B cell (primary cell): ENCODE measurements around the gene GAL. TPM values are rescaled to one million over a fixed set of nuclear protein-coding genes. Genes with fewer than 3 reads are reported as not detected.
A peak's percentile ranks its signal among the peaks of the same experiment; 100 is the strongest.

Experiments used
- ATAC-seq: fragments of 200-7000 bp; cut with Tn5 transposase; one replicate; pipeline ENCODE4 v1.10.0; 2021; ENCODE audit warnings: low read depth, mild to moderate bottlenecking, moderate number of reproducible peaks, moderate library complexity
- CTCF ChIA-PET: fragments of 350-600 bp; sonication (Branson Sonifier 250); formaldehyde crosslinking; loops from one replicate; lab custom pipeline; 2021; ENCODE audit warnings: antibody characterized with exemption, inconsistent platforms; lab: Charles Lee
- POLR2A ChIA-PET: fragments of 350-600 bp; sonication (Branson Sonifier 250); formaldehyde crosslinking; loops from one replicate; lab custom pipeline; 2021; ENCODE audit warnings: antibody characterized with exemption; lab: Charles Lee
- DNase-seq: peaks from one replicate; pipeline ENCODE4 v3.0.0; 2013
- H2AFZ ChIP-seq: 2 replicates; pipeline ENCODE4 v1.6.1; 2012; ENCODE audit warnings: mild to moderate bottlenecking, low read depth, low read length; ENCODE audit not compliant: insufficient read depth, poor library complexity, severe bottlenecking
- H3K27ac ChIP-seq, 2 donors: 1 replicate in 1 of 2; 2 replicates in 1 of 2; pipeline ENCODE4 v1.5.1; 2012 to 2013; ENCODE audit warnings: low read length in 2 of 2, mild to moderate bottlenecking in 2 of 2, moderate library complexity in 1 of 2
- H3K27me3 ChIP-seq, 4 experiments: fragments of 200-600 bp in 1 of 4; sonication (generic) in 1 of 4; replicated peaks in 1 of 4; 1 replicate in 2 of 4; 2 replicates in 2 of 4; pipeline versions ENCODE4 v1.6.1 to v1.7.0; 2013 to 2016; ENCODE audit warnings: low read length in 3 of 4, mild to moderate bottlenecking in 2 of 4, mixed read lengths in 1 of 4, moderate library complexity in 1 of 4; ENCODE audit not compliant: insufficient read depth in 4 of 4, control insufficient read depth in 3 of 4; ENCODE audit errors: control extremely low read depth in 1 of 4
- H3K36me3 ChIP-seq, 2 experiments: replicated peaks in 1 of 2; 1 replicate in 1 of 2; 2 replicates in 1 of 2; pipeline versions ENCODE4 v1.6.1 to v1.7.1; 2013; ENCODE audit warnings: low read length in 1 of 2; ENCODE audit not compliant: insufficient read depth in 2 of 2, control insufficient read depth in 1 of 2; ENCODE audit errors: control extremely low read depth in 1 of 2, extremely low read depth in 1 of 2
- H3K4me1 ChIP-seq, 2 donors: fragments of 200-600 bp in 1 of 2; sonication (generic) in 1 of 2; 1 replicate in 1 of 2; 2 replicates in 1 of 2; pipeline versions ENCODE4 v1.5.1 to v1.6.1; 2013 to 2017; ENCODE audit warnings: low read length in 2 of 2; ENCODE audit not compliant: control insufficient read depth in 2 of 2, insufficient read depth in 2 of 2
- H3K4me2 ChIP-seq: replicated peaks from 2 replicates; pipeline ENCODE3; 2012; ENCODE audit warnings: mild to moderate bottlenecking, low read depth, low read length; ENCODE audit not compliant: poor library complexity, severe bottlenecking
- H3K4me3 ChIP-seq, 5 experiments: fragments of 200-600 bp in 1 of 5; sonication (generic) in 1 of 5; 1 replicate in 3 of 5; 2 replicates in 2 of 5; pipeline versions ENCODE4 v1.5.1 to v1.7.0; 2011 to 2016; ENCODE audit warnings: low read length in 4 of 5, mild to moderate bottlenecking in 4 of 5, low read depth in 2 of 5, control low read depth in 1 of 5, moderate library complexity in 1 of 5; ENCODE audit not compliant: insufficient read depth in 1 of 5; ENCODE audit errors: control extremely low read depth in 1 of 5, extremely low read depth in 1 of 5
- H3K79me2 ChIP-seq: fragments of 200-600 bp; sonication (generic); one replicate; pipeline ENCODE4 v1.6.0; 2016; ENCODE audit warnings: low read length; ENCODE audit not compliant: control insufficient read depth, insufficient read depth
- H3K9ac ChIP-seq: fragments of 200-600 bp; sonication (generic); 2 replicates; pipeline ENCODE4 v1.6.1; 2017; ENCODE audit warnings: mild to moderate bottlenecking, low read length, moderate library complexity
- H3K9me3 ChIP-seq, 3 donors: one replicate each; pipeline versions ENCODE4 v1.6.1 to v1.7.1; 2013; ENCODE audit warnings: low read length in 2 of 3; ENCODE audit not compliant: control insufficient read depth in 2 of 3, insufficient read depth in 1 of 3; ENCODE audit errors: control extremely low read depth in 1 of 3
- H4K20me1 ChIP-seq: 2 replicates; pipeline ENCODE4 v1.6.0; 2012; ENCODE audit warnings: mild to moderate bottlenecking, low read length; ENCODE audit not compliant: insufficient read depth, control insufficient read depth, poor library complexity, severe bottlenecking
- H3K27ac Mint-ChIP-seq: one replicate; pipeline ENCODE4 v1.8.0; 2021; ENCODE audit warnings: mixed read lengths
- H3K27me3 Mint-ChIP-seq: one replicate; pipeline ENCODE4 v1.8.0; 2021; ENCODE audit warnings: mixed read lengths
- H3K4me1 Mint-ChIP-seq: one replicate; pipeline ENCODE4 v1.8.0; 2021; ENCODE audit warnings: mixed read lengths
- H3K4me3 Mint-ChIP-seq: one replicate; pipeline ENCODE4 v1.8.0; 2021; ENCODE audit warnings: mixed read lengths
- H3K9me3 Mint-ChIP-seq: one replicate; pipeline ENCODE4 v1.8.0; 2022; ENCODE audit warnings: mixed read lengths; ENCODE audit not compliant: insufficient read depth
- EZH2 ChIP-seq: IDR thresholded peaks from 2 replicates; pipeline ENCODE4 v1.6.1; 2012; ENCODE audit warnings: borderline replicate concordance, low read depth, mild to moderate bottlenecking, moderate library complexity, low read length; ENCODE audit not compliant: insufficient read depth, poor library complexity, severe bottlenecking
- WGBS: methylation state at CpG from one replicate; pipeline ENCODE4 v1.1.5; 2013; ENCODE audit warnings: missing lambda C conversion rate; ENCODE audit not compliant: insufficient coverage; 5-methylcytosine and 5-hydroxymethylcytosine counted together
- intact Hi-C: fragments of 100-400 bp; cut with micrococcal nuclease; formaldehyde crosslinking; loops from one replicate; pipeline ENCODE4 v1.10.0; 2022
- polyA plus RNA-seq: library from polyadenylated mRNA; depleted of rRNA; stranded (reverse); fragments of >200 nt; gene quantifications from 2 replicates; pipeline ENCODE4 v1.2.3, GENCODE V29; 2012
- total RNA-seq, 2 donors: library from RNA; stranded (reverse); fragments of 120-200 nt in 1 of 2; gene quantifications; 1 replicate in 1 of 2; 2 replicates in 1 of 2; pipeline versions ENCODE4 v1.2.3 to v1.2.4, GENCODE V29; 2013 to 2022
- TF ChIP-seq, protein P1 (sequence below): fragments of 200-600 bp; IDR thresholded peaks from one replicate; pipeline ENCODE4 v1.8.0; 2022; ENCODE audit warnings: antibody characterized with exemption, mild to moderate bottlenecking

The GAL gene
- total and polyA plus RNA-seq, 2 donors (not counting 1 experiment from before 2014, with no cell fraction given): not detected

DNA sequence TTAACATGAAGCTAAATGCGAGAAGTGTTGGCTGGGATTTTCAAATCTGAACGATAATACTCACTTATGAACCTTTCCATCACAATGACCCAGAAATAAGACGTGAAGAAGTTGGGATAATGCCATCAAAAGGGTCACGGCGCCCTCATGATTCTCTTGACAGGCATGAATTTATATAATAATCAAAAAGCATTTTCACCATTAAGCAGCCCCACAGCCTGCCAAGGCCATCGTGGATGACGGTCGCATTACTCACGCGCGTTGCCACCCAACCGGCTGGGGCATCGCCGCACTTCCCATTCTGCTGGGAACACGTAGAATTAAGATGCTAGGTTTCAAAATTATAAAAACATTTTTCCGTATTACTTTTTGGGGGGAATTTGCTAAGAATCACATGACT is 18.9 kb upstream of the GAL start:
- peak overlapping the region; percentile 7 for H3K27ac Mint-ChIP-seq
- TF ChIP-seq, protein P1, sequence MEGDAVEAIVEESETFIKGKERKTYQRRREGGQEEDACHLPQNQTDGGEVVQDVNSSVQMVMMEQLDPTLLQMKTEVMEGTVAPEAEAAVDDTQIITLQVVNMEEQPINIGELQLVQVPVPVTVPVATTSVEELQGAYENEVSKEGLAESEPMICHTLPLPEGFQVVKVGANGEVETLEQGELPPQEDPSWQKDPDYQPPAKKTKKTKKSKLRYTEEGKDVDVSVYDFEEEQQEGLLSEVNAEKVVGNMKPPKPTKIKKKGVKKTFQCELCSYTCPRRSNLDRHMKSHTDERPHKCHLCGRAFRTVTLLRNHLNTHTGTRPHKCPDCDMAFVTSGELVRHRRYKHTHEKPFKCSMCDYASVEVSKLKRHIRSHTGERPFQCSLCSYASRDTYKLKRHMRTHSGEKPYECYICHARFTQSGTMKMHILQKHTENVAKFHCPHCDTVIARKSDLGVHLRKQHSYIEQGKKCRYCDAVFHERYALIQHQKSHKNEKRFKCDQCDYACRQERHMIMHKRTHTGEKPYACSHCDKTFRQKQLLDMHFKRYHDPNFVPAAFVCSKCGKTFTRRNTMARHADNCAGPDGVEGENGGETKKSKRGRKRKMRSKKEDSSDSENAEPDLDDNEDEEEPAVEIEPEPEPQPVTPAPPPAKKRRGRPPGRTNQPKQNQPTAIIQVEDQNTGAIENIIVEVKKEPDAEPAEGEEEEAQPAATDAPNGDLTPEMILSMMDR: no peak
- Histone ChIP-seq H3K27ac (no peak overlapping the region), H4K20me1 (no peaks in the 10 kb centered on the region), H2AFZ (no peak overlapping the region), H3K9me3 (peaks cover 0 to 5% (median 0%) of the 10 kb centered on the region in 3 donors), H3K4me1 (no peaks in the 10 kb centered on the region), H3K4me3 (no peak overlapping the region), H3K9ac (no peak overlapping the region), H3K36me3 (no peaks in the 10 kb centered on the region), H3K79me2 (no peaks in the 10 kb centered on the region), H3K4me2 (no peak overlapping the region), H3K27me3 (peaks cover 0 to 11% (median 0%) of the 10 kb centered on the region in 4 experiments)
- POLR2A ChIA-PET: no interaction called here
- ATAC-seq (no peak), DNase-seq (no peak)
- intact Hi-C loops: no loop called here
- CTCF ChIA-PET: no interaction called here
- WGBS: 98% methylated on average over 10 of the region's 16 CpGs
- peaks cover 27% of the 10 kb centered on the region for H3K27me3 Mint-ChIP-seq
- H3K4me1 Mint-ChIP-seq: no peaks in the 10 kb centered on the region
- no peaks in the 10 kb centered on the region for H3K9me3 Mint-ChIP-seq
- H3K4me3 Mint-ChIP-seq: no peak overlapping the region

DNA sequence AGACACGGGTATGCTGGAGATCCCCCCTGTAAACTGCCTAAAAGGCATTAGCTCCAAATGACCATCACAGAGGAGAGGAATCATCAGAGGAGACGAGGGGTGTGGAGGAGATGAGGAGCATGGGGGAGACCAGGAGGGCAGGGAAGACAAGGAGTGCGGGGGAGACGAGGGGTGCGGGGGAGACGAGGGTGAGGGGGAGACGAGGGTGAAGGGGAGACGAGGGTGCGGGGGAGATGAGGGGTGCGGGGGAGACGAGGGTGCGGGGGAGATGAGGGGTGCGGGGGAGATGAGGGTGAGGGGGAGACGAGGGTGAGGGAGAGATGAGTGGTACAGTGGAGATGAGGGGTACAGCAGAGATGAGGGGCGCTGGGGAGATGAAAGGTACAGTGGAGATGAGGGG is 17.5 kb upstream of the GAL start:
- Mint-ChIP-seq H3K4me3 (no peak overlapping the region), H3K9me3 (no peaks in the 10 kb centered on the region), H3K4me1 (no peaks in the 10 kb centered on the region), H3K27ac (no peak overlapping the region), H3K27me3 (peaks cover 29% of the 10 kb centered on the region)
- Histone ChIP-seq H3K9me3 (peaks cover 0 to 8% (median 0%) of the 10 kb centered on the region in 3 donors), H3K4me2 (no peak overlapping the region), H3K4me3 (no peak overlapping the region), H3K36me3 (no peaks in the 10 kb centered on the region), H3K4me1 (no peaks in the 10 kb centered on the region), H3K27ac (no peak overlapping the region), H4K20me1 (no peaks in the 10 kb centered on the region), H3K9ac (no peak overlapping the region), H3K27me3 (peaks cover 0 to 11% (median 0%) of the 10 kb centered on the region in 4 experiments), H3K79me2 (no peaks in the 10 kb centered on the region), H2AFZ (no peak overlapping the region)
- ChIA-PET POLR2A (no interaction called here), CTCF (no interaction called here)
- WGBS: no CpG with 5 or more reads among the region's 15 CpGs
- intact Hi-C loops: no loop called here
- DNase-seq (no peak), ATAC-seq (no peak)
- TF ChIP-seq, protein P1: no peak
- TF ChIP-seq EZH2: no peak
